Measurements from ENCODE around the gene PITX1. TPM values are rescaled to one million over a fixed set of nuclear protein-coding genes. Genes with fewer than 3 reads are reported as not detected.

The PITX1 gene
- total RNA-seq, 1 experiment from 2014 or later, result 60.2 TPM

DNA sequence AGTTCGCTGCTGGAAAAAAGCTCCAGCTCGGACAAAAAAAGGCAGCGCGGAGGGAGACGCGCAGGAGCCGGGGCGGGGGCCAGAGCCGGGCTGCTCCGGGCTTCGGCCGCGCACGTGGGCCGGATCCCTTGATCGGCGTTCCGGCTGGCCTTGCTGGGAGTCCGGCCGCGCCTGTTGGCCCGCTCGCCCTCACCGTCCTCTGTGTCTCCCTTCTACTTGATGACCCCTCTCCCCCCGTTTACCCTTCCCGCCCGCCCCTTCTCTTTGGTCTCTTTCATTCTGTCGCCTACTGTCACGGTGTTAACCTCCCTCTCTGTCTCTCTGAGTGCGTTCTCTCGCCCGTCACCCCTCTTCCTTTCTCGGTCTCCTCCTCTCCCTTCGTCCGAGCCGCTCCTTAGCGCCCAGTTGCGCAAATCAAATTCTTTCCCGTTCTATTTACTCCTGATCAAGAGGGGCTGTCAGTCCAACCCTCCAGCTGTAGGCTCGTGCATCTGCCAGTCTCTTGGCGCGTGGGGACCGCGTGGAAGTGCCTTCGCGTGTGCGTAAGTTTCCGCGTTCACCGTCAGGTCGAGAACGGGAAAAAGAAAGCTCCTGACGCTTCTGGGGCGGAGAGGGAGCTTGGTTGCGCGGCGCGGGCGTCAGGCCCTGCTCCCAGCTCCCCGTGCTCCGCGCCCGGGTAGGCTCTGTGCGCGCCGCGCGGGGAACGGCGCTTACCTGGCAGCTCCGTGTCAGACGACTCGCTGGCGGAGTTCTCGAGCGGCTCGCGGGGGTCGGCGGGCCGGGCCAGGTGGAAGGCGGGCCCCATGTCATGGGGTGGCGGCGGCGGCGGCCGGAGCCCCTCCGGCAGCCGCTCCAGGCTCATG, 798 bp downstream of the PITX1 start:
- no peak for DNase-seq (ENCODE audit: low spot score)
- in situ Hi-C loops (cut with HindIII; ENCODE audit: low sequenced_read_pairs), result no loop called here

DNA sequence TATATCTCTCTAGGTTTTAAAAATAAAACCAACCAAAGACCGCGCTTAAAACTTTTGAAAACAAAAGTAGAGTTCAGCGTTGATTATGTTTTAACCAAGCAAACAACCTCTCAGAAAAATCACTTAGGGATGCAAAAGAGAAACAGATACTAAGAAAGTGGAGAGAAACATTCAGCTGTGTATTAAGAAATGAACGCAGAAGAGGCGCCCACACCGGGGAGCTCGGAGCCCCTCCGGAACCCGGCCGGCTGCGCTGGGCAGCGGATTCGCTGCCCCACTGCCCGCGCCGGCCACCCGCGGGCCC, 1.4 kb downstream of the PITX1 start:
- in situ Hi-C loops (cut with HindIII; ENCODE audit: low sequenced_read_pairs), result no loop called here
- DNase-seq (ENCODE audit: low spot score), result no peak

DNA sequence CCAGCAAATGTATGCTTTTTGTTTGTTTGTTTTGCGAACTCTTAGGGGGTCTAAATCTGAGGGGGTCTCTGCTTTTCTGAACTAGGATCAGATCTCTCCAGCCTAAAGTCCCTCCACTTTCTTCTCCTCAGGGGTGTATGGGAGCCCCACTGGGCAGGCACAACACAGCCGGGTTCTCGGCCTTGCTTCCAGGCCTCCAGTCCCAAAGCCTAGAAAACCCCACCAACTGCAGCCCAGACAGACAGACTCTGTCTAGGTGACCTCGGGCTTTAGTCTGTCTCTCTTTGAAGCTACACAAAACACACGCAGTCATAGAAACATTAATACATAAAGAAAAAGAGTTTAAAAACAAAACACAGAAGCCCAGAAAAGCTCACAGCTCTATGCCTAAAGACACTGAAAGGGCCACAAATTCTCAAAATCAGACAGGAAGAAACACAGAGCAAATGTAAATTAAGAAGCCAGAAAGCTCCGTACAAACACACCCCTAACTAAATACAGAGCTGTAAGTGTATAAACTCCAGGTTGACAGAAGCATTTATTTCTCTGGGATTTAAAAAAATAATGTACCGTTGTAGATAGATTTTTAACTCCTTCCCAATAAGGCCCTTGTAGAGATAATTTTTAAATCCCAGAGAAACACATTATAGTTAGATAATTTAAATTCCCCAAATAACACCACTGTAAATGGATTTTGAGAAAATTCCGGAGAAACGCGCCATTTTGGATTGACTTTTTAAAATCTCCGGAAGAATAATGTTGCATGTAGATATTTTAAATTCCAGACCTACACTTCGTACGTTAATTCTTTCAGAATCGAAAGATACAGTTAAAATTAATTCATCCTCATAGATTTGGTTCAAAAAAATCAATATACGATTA, 2.0 kb downstream of the PITX1 start:
- DNase-seq (ENCODE audit: low spot score), result no peak
- in situ Hi-C loops (cut with HindIII; ENCODE audit: low sequenced_read_pairs), result no loop called here

DNA sequence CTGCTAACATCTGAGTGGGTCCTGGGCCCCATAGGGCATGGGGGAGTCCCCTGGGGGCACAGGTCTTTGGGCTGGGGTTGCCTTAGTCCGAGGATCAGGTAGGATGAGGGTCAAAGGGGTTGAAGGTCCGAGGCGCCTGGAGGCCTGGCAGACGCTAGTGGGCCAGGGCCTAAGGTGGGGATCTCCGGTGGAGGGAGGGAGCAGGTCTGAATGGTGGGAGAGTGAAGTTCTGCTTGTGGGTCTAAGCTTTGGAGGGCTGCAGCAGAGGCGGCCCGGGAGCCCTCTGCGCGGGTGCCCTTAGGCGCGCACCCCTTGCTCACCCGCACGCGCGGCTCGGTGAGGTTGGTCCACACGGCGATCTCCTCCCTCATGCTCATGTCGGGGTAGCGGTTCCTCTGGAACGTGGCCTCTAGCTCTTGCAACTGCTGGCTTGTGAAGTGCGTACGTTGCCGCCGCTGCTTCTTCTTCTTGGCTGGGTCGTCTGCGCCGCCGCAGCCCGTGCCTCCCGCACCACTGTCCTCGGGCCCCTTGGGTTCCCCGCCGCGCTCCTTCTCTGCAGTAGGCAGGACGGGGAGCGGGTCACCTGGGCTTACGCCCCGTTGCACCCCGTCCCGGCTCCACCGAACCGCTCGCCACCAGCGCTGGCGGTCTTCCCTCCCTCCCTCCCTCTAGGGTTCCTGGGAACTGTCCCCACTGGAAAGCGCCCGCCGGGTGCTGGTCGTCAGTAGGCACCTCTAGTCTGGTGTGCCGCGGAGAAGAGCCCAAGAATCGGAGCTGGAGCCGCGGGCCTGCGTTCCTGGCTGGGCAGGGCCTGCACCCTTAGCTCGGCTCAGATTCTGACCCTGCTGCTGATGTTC, 2.8 kb downstream of the PITX1 start:
- in situ Hi-C loops (cut with HindIII; ENCODE audit: low sequenced_read_pairs), result no loop called here
- no peak for DNase-seq (ENCODE audit: low spot score)

DNA sequence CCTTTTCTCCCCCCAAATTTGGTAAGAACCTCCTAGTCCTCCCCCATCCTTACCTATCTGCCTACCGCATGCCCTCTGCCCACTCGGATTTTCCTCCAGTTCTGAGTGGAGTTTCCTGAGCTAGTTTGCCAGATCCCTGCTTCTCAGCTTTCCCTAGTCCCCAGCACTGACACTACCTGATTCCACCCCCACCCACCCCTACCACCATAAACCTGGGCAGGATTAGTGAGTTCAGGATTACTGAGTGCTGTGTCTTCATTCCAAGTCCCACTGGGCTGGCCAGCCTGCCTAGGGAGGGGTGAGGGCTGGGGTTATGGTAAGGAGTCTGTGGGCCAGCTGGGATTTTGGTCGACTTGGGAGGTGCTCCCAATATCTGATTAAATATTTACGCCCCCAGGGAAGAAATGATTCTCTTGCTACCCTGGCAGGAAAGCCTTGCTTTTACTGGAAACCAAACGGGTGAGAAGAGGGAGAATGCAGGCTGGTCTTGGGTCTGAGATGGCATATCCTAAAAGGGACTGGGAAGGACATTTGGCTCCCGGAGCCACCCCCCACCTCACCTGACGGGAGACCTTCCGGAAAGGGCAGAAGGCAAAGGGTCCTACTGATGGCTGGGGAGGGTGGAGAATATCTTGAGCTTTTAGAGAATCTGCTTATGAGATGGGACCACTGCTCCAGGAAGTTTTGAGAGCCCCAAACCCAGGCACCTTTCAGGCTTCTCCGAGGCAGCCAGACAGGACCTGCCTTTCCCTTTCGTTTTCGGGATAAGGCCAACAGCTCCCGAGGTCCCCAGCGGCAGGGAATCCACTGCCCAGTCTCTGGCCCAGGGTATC, 3.7 kb downstream of the PITX1 start:
- in situ Hi-C loops (cut with HindIII; ENCODE audit: low sequenced_read_pairs), result no loop called here
- DNase-seq (ENCODE audit: low spot score), result no peak

DNA sequence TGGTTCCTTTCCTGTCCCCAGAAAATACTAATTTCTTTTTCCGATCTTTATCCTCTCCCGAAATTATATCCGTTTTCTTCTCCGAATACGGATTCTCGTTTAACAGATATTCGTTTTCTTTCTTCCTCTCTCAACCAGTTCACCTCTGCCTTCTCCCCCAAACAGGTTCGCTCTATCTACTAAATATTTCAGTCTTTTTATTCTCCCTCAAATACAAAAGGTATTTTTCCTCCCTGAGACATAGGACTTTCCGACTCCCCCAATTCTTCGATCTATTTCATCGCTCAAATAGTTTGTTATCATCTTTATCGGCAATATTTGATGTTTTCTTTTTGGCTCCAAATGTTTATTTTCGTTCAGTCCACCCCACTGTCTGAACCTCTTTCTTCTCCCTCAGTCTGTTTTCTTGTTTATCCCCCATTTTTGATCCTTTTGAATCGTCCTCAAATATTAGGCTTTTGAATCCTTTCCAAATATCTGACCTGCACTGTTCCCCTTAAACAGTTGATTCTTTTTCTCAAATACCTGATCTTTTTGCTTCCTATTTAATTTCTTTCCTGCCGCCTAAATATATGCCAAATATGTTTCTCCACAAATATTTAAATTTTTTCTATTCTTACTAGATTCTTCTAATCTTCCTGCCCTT, 4.4 kb downstream of the PITX1 start:
- no peak for DNase-seq (ENCODE audit: low spot score)
- in situ Hi-C loops (cut with HindIII; ENCODE audit: low sequenced_read_pairs), result no loop called here

DNA sequence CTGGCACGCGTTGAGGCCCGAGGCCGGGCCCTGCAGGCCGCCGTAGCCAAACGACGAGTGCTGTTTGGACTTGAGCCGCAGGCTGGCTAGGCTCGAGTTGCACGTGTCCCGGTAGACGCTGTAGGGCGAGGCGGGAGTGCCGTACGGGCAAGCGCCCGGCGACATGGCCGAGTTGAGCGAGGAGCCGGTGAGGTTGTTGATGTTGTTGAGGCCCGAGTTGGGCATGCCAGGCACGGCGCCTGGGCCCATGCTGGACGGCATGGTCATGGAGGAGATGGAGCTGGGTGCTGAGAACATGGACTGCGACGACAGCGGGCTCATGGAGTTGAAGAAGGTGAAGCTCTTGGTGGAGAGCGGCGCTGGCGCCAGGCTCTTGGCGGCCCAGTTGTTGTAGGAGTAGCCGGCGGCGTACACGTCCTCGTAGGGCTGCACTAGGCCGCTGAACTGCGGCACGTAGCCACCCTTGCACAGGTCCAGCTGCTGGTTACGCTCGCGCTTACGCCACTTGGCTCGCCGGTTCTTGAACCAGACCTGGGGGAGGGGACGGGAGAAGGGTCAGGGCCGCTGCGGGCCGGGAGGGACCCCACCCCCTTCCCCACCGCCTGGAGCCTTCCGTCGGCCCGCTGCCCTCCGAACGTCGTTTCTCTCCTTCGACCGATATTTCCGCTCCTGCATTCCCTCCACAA, 5.1 kb downstream of the PITX1 start:
- in situ Hi-C loops (cut with HindIII; ENCODE audit: low sequenced_read_pairs), result no loop called here
- DNase-seq (ENCODE audit: low spot score), result no peak

DNA sequence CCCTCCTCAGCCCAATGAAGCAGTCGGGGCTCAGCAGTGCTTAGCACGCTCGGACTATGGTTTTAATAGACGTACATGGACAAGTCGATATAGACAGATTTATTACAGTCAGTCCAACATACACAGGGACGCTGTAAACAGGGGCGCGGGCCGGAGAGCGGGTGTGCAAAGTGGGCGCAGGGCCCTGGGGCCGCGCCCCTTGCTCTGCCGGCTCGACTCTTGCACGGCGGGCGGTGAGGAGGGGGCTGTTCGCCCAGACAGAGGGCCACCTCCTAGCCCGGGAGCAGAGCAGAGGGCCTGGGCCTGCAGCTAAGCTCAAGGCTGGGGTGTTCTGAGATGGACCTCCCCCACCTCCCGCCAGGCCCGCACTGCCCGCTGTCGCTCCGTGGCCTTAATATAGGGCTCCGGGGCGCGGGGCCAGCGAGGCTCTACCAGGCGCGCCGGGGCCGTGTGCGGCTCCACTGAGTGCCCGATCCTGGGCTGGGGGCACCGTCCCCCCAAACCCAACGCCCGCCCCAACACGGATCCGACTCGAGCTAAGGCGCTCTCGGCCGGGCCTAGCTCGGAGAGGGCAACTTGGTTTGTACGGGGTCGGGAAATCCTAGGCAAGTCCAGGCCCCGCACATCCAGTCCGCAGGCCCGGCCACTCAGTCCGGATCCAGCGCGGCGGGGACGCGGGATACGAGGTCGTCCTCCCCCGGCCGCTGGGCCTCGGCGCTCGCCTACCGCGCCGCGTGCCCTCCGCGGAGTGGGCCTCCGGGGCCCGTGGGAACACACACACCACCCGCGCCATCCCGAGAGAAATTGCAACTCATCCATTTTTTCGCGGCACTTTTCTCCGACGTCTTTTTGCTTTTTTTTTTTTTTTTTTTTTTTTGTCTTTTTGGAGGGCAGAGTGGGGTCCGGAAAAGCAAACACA, 6.1 kb downstream of the PITX1 start:
- in situ Hi-C loops (cut with HindIII; ENCODE audit: low sequenced_read_pairs), result no loop called here
- no peak for DNase-seq (ENCODE audit: low spot score)

DNA sequence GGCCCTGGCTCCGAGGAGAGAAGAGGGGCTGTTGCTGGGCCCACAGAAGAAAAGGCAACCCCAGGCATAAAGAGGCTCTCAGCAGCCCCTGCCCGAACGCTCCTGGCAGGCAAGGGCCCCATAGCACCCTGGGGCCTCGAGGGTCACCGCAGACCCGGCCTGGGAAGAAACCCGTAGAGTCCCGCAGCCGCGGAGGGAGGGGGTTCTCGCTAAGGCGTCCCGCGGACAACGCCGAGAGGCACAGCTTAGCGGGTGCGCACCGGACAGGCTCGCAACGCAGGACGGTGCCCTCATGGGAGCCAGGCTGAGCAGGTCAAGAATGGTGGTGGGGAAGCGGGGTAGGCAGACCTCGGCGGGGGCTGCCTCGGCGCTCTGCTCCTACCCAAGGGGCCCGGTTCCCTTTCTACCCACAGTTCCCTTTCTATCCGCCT, 6.7 kb downstream of the PITX1 start:
- no peak for DNase-seq (ENCODE audit: low spot score)
- in situ Hi-C loops (cut with HindIII; ENCODE audit: low sequenced_read_pairs), result no loop called here

DNA sequence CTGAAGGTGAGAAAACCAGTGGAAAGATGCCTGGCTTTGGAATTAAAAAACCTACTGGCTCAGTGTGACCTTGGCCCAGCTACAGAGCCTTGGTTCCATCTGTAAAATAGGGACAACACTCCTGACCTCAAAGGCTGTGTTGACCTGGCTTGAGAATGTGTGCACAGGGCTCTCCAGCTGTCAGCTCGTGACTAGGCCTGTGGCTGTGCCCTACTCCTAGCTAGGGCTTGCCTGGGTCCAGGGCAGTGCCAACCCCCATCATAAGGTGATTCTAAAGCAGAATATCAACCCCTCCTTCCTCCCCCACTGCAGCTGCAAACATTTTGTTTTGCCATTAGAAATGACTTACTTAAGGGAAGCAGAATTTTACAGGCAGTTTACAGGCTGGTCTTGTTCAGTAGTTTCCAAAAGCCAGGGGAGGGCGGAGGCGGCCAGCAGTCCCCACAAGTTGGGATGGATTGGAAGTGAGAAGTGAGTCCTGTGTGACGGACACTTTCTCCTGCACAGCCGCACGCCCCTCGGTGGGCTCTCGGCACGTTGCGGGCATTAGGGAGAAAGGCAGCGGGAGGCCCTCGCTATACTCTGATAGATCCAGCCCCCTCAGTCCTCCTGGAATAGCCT, 7.3 kb downstream of the PITX1 start:
- in situ Hi-C loops (cut with HindIII; ENCODE audit: low sequenced_read_pairs), result no loop called here
- DNase-seq (ENCODE audit: low spot score), result no peak

DNA sequence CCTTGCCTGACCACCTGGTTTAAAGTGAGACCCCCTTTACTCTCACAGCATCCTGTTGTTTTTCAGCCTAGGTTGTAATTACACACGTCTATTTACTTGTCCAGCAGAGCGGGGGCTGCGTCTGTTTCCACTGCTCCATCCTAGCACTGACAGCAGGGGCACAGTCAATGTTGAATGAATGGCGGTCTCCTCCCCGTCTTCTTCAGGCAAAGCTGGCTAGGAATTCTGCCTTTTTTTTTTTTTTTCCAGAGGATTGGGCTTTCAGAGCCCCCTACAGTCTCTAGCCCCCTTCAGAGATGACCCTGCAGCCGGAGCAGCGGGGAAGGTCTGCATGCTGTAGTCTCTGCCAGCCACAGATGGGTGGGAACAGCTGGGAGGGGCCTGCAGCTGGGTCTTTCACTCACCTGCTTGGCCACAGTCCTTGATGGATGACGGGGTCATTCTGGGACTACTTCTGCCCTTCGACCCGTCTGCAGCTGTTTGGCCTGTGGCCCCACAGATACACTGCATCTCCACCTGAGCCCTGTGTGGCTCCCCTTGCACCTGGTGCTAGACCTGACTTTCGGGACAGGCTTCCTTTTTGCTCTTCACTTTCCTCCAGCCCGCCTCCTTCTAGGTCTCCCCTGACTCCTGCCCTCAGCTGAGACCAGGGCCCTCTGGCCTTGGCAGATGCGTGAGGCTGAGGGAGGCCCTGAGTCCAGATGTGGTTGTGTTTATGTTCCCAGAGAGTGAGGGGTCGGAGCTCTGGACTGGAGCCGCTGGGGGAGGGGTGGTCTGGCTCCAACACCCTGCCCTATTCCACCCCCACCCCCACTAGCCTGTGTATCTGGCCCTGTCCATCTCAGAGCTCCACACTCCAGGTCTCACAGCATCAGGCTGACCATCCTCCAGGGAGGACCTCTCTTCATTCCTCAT, 8.0 kb downstream of the PITX1 start:
- in situ Hi-C loops (cut with HindIII; ENCODE audit: low sequenced_read_pairs), result no loop called here
- DNase-seq (ENCODE audit: low spot score), result no peak

DNA sequence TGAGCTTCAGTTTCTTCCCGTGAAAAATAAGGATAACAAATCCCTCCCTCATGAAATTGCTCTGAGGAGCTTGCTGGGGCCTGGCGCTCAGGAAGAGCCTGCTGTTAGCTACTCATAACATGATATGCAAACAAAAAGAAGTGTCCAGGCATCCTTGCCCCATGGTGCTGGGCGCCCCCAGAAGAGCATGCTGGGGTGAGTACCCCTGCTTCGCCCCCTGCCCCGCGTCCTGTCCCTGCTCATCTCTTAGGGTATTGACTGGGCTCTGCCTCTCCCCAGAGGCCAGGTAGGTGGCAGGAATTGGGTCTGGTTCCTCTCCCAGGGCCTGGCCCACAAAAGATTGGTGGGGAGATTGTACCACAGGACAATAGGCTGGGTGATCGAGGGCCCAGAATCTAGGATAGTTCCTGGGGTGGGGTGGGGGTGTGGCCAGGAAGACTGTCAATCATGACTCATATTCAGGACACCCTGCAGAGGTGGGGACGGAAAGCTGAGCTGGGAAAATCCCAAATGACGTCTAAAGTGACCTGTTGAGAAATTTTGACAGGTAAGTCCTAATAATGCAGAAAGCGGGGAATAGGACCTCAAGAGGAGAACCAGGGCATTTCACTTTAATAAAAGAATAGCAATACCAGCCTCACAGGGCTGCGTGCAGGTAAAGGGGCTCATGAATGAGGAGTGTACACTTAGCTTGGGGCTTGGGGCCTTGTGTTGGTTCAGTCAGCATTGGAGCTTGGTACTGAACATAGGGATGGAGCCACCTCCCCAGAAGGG, 8.9 kb downstream of the PITX1 start:
- in situ Hi-C loops (cut with HindIII; ENCODE audit: low sequenced_read_pairs), result loop anchor here (25.0 kb wide), 1 partner anchor 187 kb away; no protein-coding TSS in a partner anchor
- DNase-seq (ENCODE audit: low spot score), result no peak

DNA sequence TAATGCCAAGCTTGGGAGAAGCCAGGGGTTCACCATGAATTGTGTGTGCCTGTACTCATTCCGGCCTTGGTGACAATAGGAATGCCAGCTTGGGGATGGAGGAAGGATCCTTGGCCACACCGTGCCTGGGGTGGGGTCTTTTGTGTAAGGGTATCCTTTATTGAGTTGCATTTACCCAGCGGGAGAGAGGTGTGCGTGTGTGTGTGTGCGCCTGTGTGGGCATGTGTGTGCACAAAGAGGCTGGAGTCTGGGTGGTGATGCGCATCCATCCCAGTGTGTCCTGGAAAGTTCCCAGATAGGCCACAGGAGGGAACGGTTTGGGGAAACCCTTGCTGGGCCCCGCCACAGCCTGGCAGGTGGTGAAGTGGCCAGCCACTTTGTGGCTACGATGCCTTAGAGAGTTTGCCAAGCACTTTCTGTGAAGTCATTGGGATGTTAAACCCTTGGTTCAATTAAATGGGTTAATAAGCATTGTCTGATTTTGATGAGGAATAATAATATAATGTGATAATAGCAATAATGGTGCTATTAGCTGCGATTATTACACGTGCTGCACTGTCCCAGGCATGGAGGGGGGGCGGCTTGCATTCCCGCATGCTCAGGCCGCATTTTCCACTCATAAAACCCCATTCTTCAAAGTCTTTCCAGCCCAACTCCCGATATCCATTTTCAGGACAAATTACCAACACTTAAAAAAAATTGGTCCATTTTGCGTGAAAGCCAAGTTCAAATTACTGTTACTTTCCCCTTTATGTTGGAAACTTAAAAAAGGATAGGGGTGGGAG, 13.7 kb downstream of the PITX1 start:
- in situ Hi-C loops (cut with HindIII; ENCODE audit: low sequenced_read_pairs), result loop anchor here (25.0 kb wide), 1 partner anchor 192 kb away; no protein-coding TSS in a partner anchor
- DNase-seq (ENCODE audit: low spot score), result no peak

DNA sequence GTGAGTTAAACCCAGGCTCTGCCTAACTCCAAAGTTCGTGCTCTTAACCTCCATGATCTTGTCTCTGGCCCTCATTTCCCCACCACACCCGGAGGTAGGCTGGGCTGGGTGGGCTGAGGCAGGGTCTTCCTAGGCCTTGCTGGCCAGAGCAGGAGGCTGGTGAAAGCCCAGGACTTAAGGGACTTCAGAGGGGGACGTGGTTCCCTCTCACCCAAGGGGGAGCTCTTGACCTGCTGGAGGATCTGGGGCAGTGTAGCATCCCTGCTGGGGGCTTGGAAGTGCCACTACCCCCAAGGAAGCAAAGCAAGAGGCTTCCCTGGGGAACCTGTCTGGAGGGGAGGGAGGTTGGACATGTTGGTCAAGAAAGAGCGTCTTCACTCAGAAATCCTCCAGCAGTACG, 14.7 kb downstream of the PITX1 start:
- DNase-seq (ENCODE audit: low spot score), result no peak
- in situ Hi-C loops (cut with HindIII; ENCODE audit: low sequenced_read_pairs), result loop anchor here (25.0 kb wide), 1 partner anchor 193 kb away; no protein-coding TSS in a partner anchor
